NCI-H2171 (cell line): Measurements from ENCODE around the gene TAPBPL.
"Not testable (repeated sequence)": the region's sequence is repeated elsewhere in the genome, so short reads cannot be mapped to it uniquely, and the experiment has no call there.

ENCODE experiments used
- DNase-seq: peaks from one replicate; lab custom pipeline; 2025; lab: John Stamatoyannopoulos, UW

The TAPBPL gene

DNA sequence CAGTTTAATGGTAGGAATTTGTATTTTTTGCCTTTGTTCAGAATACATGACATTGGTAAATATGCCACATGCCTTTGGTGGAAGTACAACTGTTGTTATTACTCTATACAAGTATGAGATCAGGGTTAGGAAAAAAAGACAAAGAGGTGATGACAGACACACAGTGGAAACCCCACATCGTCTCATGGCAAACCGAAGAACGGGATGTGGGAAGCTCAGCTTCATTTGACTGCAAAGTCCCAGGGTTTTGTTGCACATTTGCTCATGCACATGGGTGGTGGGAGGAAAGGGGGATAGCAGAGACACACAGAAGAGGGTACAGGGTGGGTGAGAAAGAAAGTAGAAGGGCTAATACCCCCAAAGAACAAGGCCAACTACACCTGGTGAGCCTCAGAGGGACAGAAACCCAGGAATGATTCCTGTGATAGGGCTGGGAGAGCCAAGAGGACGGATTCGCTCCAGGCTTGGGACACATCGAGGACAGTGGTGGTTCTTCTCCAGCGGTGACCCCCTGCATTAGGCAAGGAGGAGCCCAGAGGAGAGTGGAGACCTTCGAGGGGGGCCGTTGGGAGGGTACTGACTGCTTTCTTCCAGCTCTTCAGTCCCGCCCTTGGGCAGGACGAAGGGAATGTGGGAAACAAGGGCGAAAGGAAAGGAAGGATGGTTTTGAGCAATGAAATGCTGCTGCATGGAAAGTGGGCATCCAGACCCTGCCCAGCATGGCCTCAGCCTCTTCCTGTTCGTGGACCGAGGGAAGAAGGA, 10.6 kb downstream of the TAPBPL start:
- no peak for DNase-seq

DNA sequence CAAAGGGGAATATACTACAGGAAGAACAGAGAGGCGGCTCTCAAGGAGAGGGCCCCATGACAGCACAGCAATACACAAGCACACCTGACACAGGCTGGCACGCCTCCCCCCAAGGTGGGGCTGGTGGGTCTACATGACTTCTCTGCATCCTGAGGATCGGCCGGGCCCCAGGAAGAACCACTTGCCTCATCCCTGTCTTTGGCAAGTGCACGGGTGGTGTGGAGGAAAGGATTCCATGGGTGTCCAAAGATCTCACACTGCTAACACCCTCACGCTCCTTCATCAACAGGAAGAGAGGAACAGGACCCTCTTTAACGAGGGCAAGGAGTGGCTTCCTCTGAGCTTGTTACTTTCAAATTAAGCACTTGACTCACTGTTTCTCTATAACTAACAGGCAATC, 11.4 kb downstream of the TAPBPL start:
- DNase-seq: no peak

- no peak for DNase-seq
Measured at GRCh38 chr12:6463858-6464257, 12.0 kb downstream of the TAPBPL start.

DNA sequence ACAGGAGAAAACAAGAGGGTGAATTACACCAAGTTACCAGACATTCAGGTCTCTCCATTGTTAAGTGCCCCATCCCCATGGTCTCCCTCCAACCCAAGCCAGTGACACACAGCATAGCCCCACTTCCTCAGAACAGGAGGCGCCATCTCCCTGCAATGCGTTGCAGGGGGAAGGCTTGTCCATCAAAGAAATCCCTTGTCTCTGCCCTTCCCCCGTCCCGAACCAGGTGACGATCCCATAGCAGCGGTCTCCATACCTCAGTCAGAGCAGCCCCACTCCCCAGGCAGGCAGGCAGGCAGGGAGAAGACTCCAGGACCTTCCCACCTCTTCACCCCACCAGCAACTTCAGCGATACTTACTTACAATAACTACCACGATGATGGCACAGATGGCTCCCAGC, 12.7 kb downstream of the TAPBPL start:
- no peak for DNase-seq

DNA sequence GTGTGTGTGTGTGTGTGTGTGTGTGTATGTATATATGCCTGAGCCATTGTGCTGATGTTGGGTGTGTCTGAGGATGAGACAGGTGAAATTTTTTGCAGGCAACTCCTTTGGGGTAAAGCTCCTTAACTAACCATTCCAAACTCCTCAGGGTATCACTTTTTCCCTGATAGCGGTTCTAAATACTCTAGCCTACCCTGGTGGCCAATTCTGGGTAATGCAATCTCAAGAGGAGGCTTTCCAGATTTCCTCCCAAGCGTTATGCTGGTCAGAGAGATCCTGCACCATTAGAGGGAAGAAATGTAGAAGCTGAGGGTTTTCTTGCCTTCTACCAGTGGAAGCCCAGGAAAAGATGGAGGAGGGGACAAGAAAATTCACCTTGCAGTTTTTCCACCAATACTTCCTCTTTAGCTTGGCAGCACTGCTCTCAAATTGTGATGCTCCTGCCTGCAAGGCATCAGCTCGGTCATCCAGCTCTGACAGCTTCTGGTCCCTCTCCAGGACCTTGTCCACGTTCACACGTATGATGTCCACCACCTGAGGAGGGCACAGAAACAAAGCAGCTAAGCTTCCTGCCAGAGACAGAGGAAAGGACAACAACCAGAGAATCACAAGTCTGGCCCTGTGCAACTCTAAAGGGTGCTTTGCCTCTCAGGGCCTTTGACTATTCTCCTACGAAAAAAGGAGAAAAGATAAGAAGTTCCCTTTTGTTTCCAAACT, 13.8 kb downstream of the TAPBPL start:
- peak; percentile 80 for DNase-seq

- DNase-seq: no peak
Measured at GRCh38 chr12:6466184-6466573, 14.3 kb downstream of the TAPBPL start.

- not testable (repeated sequence) for DNase-seq
Measured at GRCh38 chr12:6466751-6467150, 14.9 kb downstream of the TAPBPL start.

DNA sequence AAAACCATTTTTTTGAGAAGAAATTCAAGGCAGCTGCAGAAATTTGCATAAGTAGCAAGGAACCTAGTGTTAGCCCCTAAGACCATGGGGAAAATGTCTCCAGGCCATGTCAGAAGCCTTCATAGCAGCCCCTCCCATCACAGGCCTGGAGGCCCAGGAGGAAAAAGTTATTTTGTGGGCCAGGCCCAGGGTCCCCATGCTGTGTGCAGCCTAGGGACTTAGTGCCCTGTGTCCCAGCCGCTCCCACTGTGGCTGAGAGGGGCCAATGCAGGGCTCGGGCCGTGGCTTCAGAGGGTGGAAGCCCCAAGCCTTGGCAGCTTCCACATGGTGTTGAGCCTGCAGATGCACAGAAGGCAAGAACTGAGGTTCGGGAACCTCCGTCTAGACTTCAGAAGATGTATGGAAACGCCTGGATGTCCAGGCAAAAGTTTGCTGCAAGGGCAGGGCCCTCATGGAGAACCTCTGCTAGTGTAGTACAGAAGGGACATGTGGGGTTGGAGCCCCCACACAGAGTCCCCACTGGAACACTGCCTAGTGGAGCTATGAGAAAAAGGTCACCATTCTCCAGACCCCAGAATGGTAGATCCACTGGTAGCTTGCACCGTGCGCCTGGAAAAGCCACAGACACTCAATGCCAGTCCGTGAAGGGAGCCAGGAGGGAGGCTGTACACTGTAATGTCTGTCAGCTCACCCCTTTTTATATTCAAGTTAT, 15.9 kb downstream of the TAPBPL start:
- not testable (repeated sequence) for DNase-seq

GRCh38 chr12:6468283-6468575, 16.4 kb downstream of the TAPBPL start:
- DNase-seq: no peak

GRCh38 chr12:6469092-6469491, 17.2 kb downstream of the TAPBPL start:
- DNase-seq: no peak

DNA sequence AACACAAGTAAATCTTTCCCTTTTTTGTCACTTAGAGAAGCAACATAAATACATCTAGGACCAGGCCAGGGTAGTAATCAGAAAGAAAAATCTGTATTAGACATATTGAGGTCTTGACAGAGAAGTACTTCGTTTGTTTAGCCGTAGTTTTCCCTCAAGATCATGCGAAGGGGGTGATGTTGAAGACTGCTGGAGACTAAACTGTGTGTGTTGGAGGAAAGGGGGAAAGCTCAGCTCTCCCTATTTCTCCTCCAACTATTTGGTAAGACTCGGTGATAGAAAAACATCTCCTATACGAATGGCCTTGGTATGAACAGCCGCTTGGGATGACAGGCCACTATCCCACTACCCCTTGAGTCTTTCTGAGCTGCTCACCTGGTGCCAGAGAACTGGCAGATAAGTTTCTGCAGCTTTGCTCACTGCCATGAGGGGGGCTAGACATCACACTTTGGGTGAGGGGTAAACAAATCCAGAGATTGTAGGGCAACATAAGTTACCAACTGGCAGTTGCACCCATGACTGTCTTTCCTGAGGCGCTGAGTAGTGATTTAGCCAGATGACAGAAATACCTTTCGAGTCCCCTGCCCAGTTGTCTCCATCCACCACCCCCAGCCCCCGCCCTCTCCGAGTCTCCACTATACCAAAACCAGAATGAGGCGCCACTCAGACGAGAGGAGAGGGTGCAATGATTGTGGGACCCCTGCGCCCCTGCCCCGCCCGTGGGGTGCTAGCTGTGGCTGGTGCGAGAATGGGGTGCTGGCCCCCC, 17.9 kb downstream of the TAPBPL start:
- DNase-seq: no peak

DNA sequence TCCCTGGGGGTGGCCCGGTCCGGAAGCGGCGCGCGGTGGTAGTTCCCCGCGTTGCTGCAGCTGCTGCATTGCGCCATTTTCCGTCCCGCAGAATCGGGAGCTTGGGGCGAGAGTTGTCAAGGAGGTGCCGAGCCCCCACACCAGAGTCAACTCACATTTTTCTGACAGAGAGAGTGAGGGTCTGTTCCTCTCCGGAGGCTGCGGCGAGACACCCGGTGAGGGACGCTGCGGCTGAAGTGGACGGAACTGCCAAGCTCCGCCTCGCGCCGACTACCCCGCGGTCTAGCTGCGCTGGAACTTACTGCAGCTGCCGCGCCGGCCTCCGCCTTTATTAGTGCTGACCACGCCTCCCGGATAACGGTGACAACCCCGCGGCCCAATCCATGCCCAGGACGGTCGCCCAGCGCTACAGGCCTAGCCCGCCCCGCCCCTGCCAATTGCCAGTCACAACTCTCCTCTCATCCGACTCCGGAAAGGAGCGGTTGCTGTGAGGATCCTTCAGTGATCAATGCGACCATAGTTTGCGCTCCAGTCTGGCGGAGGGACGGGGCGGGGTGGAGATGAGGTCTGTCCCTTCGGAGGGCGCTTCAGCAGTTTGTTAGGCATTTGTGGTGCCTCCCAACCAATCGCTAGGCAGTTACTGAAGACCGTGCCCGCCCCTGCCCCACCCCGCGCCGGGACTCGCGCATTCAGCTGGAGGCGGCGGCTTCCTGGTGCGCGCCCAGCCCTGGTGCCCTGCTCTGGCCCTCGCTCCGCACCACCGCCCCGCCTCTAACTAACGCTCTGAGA, 18.7 kb downstream of the TAPBPL start, which contains the start of gene VAMP1:
TSS of gene VAMP1 (minus strand) at position 303 of the 789 bp plus-strand sequence. CDS start at position 157, 146 bp downstream.
- peak; percentile 100 for DNase-seq

DNA sequence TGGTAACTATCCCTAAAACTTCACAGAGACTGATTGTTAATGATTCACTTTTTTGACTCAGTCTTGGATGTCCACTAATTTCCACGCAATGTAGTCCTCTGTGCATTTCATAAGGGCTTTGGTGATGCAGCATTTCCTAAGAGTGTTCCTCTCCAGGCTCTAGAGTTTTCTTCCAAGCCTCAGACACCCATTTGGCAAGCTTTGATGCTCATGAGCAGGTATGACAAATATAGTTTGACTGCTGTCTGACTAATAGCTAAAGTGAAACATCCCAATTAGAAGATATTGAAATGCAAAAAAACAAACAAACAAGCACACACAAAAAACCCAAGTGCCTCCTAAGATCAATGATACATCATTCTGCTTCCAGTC, 20.1 kb downstream of the TAPBPL start:
- DNase-seq: no peak

- no peak for DNase-seq
Measured at GRCh38 chr12:6472491-6472890, 20.6 kb downstream of the TAPBPL start.

GRCh38 chr12:6475233-6475975, 23.6 kb downstream of the TAPBPL start:
- DNase-seq: not testable (repeated sequence)

- no peak for DNase-seq
Measured at GRCh38 chr12:6476489-6476888, 24.6 kb downstream of the TAPBPL start.

GRCh38 chr12:6477601-6478377, 25.9 kb downstream of the TAPBPL start:
- not testable (repeated sequence) for DNase-seq

GRCh38 chr12:6478416-6478815, 26.6 kb downstream of the TAPBPL start:
- DNase-seq: no peak

DNA sequence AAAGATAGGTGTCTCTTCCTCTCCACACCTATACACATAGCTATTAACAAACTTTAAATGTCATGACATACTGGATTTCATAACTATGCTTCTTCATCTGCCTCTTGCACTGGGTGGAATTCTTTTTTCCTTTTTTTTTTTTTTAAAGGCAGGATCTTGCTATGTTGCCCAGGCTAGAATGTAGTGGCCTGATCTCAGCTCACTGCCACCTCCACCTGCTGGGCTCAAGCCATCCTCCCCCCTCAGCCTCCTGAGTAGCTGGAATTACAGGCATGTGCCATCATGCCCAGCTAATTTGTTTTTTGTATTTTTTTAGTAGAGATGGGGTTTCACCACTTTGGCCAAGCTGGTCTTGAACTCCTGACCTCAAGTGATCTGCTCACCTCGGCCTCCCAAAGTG, 36.4 kb downstream of the TAPBPL start:
- DNase-seq: no peak

- no peak for DNase-seq
Measured at GRCh38 chr12:6489449-6489848, 37.6 kb downstream of the TAPBPL start.
